CD4-positive, alpha-beta T cell (primary cell): ENCODE data around the gene FOSL2. TPM values are rescaled to one million over a fixed set of nuclear protein-coding genes. Genes with fewer than 3 reads are reported as not detected.
"Not testable (repeated sequence)": the region's sequence is repeated elsewhere in the genome, so short reads cannot be mapped to it uniquely, and the experiment has no call there.

Experiments used
- ATAC-seq: fragments of 200-7000 bp; cut with Tn5 transposase; one replicate; pipeline ENCODE4 v1.10.0; 2022; ENCODE audit warnings: mild to moderate bottlenecking; ENCODE audit not compliant: poor library complexity
- CTCF ChIA-PET: fragments of 350-600 bp; sonication (Branson Sonifier 250); formaldehyde crosslinking; loops from one replicate; lab custom pipeline; 2021; ENCODE audit warnings: antibody characterized with exemption, inconsistent platforms; lab: Charles Lee
- POLR2A ChIA-PET: fragments of 350-600 bp; sonication (Branson Sonifier 250); formaldehyde crosslinking; loops from one replicate; lab custom pipeline; 2021; ENCODE audit warnings: antibody characterized with exemption, inconsistent platforms; lab: Charles Lee
- DNase-seq, 14 experiments: peaks; one replicate each; pipeline ENCODE4 v3.0.0-alpha.2; 2013 to 2020; ENCODE audit warnings: mixed read lengths in 2 of 14
- H3K27ac ChIP-seq, 2 donors: one replicate each; pipeline versions ENCODE4 v1.5.1 to v1.7.0; 2013; ENCODE audit warnings: low read length in 2 of 2, low read depth in 1 of 2, mild to moderate bottlenecking in 1 of 2
- H3K27me3 ChIP-seq, 2 experiments: 1 replicate in 1 of 2; 2 replicates in 1 of 2; pipeline versions ENCODE4 v1.6.1 to v1.7.0; 2013; ENCODE audit warnings: low read length in 2 of 2, control low read depth in 1 of 2, mild to moderate bottlenecking in 1 of 2, moderate library complexity in 1 of 2; ENCODE audit not compliant: insufficient read depth in 2 of 2, control insufficient read depth in 1 of 2
- H3K36me3 ChIP-seq: one replicate; pipeline ENCODE4 v1.6.1; 2013; ENCODE audit warnings: low read length, control low read depth; ENCODE audit not compliant: insufficient read depth
- H3K4me1 ChIP-seq: one replicate; pipeline ENCODE4 v1.6.1; 2013; ENCODE audit warnings: low read length, control low read depth; ENCODE audit not compliant: insufficient read depth
- H3K4me3 ChIP-seq: one replicate; pipeline ENCODE4 v1.5.1; 2013; ENCODE audit warnings: mild to moderate bottlenecking, low read length, moderate library complexity
- H3K9me3 ChIP-seq, 2 experiments: 1 replicate in 1 of 2; 2 replicates in 1 of 2; pipeline versions ENCODE4 v1.6.1 to v1.7.0; 2013; ENCODE audit warnings: low read length in 2 of 2, mild to moderate bottlenecking in 2 of 2, control low read depth in 1 of 2, moderate library complexity in 1 of 2; ENCODE audit not compliant: control insufficient read depth in 1 of 2, insufficient read depth in 1 of 2
- H3K27ac Mint-ChIP-seq: one replicate; pipeline ENCODE4 v1.8.0; 2020; ENCODE audit warnings: mixed read lengths
- H3K27me3 Mint-ChIP-seq: one replicate; pipeline ENCODE4 v1.8.0; 2021; ENCODE audit warnings: mixed read lengths
- H3K36me3 Mint-ChIP-seq: one replicate; pipeline ENCODE4 v1.8.0; 2021; ENCODE audit warnings: low read depth, mixed read lengths
- H3K4me1 Mint-ChIP-seq: one replicate; pipeline ENCODE4 v1.8.0; 2021; ENCODE audit warnings: low read depth, mixed read lengths
- H3K4me3 Mint-ChIP-seq: one replicate; pipeline ENCODE4 v1.8.0; 2020; ENCODE audit warnings: mild to moderate bottlenecking, mixed read lengths
- H3K9me3 Mint-ChIP-seq: one replicate; pipeline ENCODE4 v1.8.0; 2020; ENCODE audit warnings: mixed read lengths
- intact Hi-C, 2 experiments: fragments of 100-400 bp; cut with DNase I in 1 of 2; cut with micrococcal nuclease in 1 of 2; formaldehyde crosslinking; loops; one replicate each; pipeline versions ENCODE4 v1.15.1 to v1.9.0; 2023 to 2025; cut with DNase I, micrococcal nuclease
- total RNA-seq, 174 experiments: library from RNA in 2 of 174; stranded (reverse) in 2 of 174; gene quantifications; one replicate each; pipeline ENCODE4 v1.2.3 and lab custom pipeline; 2021 to 2026
- TF ChIP-seq, protein P1 (sequence below): fragments of 200-600 bp; IDR thresholded peaks from one replicate; pipeline ENCODE4 v1.8.0; 2022; ENCODE audit warnings: antibody characterized with exemption, mild to moderate bottlenecking

The FOSL2 gene
- total RNA-seq, 2 experiments from 2014 or later: 152 to 155 TPM

DNA sequence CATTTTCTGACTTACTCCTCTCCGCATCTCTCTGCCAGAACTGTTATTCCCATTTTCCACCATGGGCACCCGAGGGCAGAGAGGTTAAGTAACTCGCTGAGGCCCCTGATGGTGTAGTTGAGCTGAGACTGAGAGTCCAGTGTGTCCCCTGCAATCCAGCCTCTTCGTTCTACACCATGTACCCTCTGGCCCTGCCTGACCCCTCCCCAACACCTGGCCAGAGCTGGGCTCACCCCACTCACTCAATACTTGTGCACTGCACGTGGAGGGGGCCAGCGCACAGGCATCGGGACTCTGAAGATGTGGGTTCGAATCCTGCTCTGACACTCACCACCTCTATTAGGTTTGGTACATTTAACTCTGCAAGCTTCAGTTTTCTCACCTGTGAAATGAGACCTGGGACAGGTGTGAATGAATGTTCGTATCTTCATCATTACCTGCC lies 24.3 kb upstream of the FOSL2 start:
- Mint-ChIP-seq H3K27ac (no peak overlapping the region), H3K4me1 (peaks cover 45% of the 10 kb centered on the region), H3K4me3 (no peak overlapping the region), H3K27me3 (no peaks in the 10 kb centered on the region), H3K36me3 (no peaks in the 10 kb centered on the region), H3K9me3 (no peaks in the 10 kb centered on the region)
- POLR2A ChIA-PET: interaction anchor here (1.0 kb wide), 1 partner anchor 25 kb away, joined by 3 read pairs; the partner anchor contains the start of gene FOSL2
- Histone ChIP-seq H3K4me1 (peaks cover 51% of the 10 kb centered on the region), H3K27ac (no peak overlapping the region), H3K9me3 (no peaks in the 10 kb centered on the region), H3K4me3 (no peak overlapping the region), H3K27me3 (no peaks in the 10 kb centered on the region), H3K36me3 (no peaks in the 10 kb centered on the region)
- intact Hi-C loops: no loop called here
- TF ChIP-seq, protein P1, sequence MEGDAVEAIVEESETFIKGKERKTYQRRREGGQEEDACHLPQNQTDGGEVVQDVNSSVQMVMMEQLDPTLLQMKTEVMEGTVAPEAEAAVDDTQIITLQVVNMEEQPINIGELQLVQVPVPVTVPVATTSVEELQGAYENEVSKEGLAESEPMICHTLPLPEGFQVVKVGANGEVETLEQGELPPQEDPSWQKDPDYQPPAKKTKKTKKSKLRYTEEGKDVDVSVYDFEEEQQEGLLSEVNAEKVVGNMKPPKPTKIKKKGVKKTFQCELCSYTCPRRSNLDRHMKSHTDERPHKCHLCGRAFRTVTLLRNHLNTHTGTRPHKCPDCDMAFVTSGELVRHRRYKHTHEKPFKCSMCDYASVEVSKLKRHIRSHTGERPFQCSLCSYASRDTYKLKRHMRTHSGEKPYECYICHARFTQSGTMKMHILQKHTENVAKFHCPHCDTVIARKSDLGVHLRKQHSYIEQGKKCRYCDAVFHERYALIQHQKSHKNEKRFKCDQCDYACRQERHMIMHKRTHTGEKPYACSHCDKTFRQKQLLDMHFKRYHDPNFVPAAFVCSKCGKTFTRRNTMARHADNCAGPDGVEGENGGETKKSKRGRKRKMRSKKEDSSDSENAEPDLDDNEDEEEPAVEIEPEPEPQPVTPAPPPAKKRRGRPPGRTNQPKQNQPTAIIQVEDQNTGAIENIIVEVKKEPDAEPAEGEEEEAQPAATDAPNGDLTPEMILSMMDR: no peak
- CTCF ChIA-PET: no interaction called here
- ATAC-seq (no peak), DNase-seq (no peak)

DNA sequence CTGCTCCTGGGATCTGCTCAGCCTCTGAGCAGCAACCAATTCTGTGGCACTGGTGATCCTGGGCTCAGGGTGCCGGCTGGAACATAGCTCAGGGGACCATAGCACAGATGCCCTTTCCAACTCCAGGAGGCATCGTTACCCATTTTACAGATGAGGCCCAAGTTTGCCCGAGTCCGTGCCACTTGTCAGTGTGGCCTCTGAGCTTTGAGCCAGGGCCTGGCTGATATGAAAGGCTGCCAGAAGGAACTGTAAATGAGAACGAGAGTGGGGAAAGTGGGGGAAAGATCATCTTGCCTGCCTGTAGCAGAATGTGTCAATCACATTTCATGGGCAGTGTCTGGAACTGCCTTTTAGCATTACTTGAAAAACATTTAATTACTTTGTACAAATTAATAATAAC lies 23.3 kb upstream of the FOSL2 start:
- no peak overlapping the region for H3K27ac Mint-ChIP-seq
- Histone ChIP-seq H3K36me3 (no peaks in the 10 kb centered on the region), H3K4me3 (no peak overlapping the region), H3K9me3 (no peaks in the 10 kb centered on the region), H3K4me1 (peaks cover 41% of the 10 kb centered on the region), H3K27ac (no peak overlapping the region), H3K27me3 (no peaks in the 10 kb centered on the region)
- TF ChIP-seq, protein P1: no peak
- H3K4me3 Mint-ChIP-seq: no peak overlapping the region
- ATAC-seq (no peak), DNase-seq (no peak)
- no peaks in the 10 kb centered on the region for H3K36me3 Mint-ChIP-seq
- CTCF ChIA-PET: no interaction called here
- no peaks in the 10 kb centered on the region for H3K9me3 Mint-ChIP-seq
- intact Hi-C loops: no loop called here
- POLR2A ChIA-PET: interaction anchor here (1.0 kb wide), 1 partner anchor 24 kb away, joined by 3 read pairs; the partner anchor contains the start of gene FOSL2
- no peaks in the 10 kb centered on the region for H3K27me3 Mint-ChIP-seq
- peaks cover 35% of the 10 kb centered on the region for H3K4me1 Mint-ChIP-seq

DNA sequence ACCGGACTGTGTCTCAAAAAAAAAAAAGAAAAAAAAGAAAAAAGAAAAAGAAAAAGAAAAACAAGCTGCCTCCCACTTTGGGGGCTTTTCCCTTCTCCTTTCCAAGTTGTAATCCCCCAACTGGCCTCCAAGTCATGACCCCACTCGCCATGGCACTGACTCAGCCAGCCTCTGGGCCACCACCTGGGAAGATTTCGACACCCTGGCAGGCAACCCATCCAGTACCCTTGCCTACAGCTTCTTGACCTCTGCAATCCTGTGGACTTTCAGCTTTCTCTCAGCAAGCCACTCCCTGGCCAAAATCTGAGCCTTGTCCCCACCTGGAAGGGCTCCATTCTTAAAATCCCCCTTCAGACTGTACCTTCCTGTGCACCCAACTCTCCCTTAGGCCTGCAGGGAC lies 22.3 kb upstream of the FOSL2 start:
- Mint-ChIP-seq H3K4me1 (peaks cover 25% of the 10 kb centered on the region), H3K4me3 (no peak overlapping the region), H3K36me3 (no peaks in the 10 kb centered on the region), H3K9me3 (no peaks in the 10 kb centered on the region), H3K27ac (no peak overlapping the region), H3K27me3 (no peaks in the 10 kb centered on the region)
- H3K36me3 ChIP-seq: no peaks in the 10 kb centered on the region
- intact Hi-C loops: no loop called here
- TF ChIP-seq, protein P1: no peak
- CTCF ChIA-PET: no interaction called here
- DNase-seq (no peak), ATAC-seq (no peak)
- H3K27ac ChIP-seq: no peak overlapping the region
- POLR2A ChIA-PET: no interaction called here
- H3K9me3 ChIP-seq: no peaks in the 10 kb centered on the region
- H3K4me1 ChIP-seq: peaks cover 31% of the 10 kb centered on the region
- H3K4me3 ChIP-seq: no peak overlapping the region
- H3K27me3 ChIP-seq: no peaks in the 10 kb centered on the region

DNA sequence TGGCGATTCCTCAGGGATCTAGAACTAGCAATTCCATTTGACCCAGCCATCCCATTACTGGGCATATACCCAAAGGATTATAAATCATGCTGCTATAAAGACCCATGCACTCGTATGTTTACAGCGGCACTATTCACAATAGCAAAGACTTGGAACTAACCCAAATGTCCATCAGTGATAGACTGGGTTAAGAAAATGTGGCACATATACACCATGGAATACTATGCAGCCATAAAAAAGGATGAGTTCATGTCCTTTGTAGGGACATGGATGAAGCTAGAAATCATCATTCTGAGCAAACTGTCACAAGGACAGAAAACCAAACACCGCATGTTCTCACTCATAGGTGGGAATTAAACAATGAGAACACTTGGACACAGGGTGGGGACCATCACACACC lies 20.9 kb upstream of the FOSL2 start:
- intact Hi-C loops, CTCF ChIA-PET, DNase-seq, H3K27ac ChIP-seq, H3K4me3 ChIP-seq, H3K9me3 Mint-ChIP-seq, ATAC-seq, H3K27ac Mint-ChIP-seq, H3K27me3 ChIP-seq, H3K9me3 ChIP-seq, H3K27me3 Mint-ChIP-seq, POLR2A ChIA-PET, H3K36me3 Mint-ChIP-seq, H3K4me3 Mint-ChIP-seq, H3K36me3 ChIP-seq: not testable (repeated sequence)
- H3K4me1 Mint-ChIP-seq: peaks cover 11% of the 10 kb centered on the region
- peaks cover 17% of the 10 kb centered on the region for H3K4me1 ChIP-seq
